GM12891 (cell line): ENCODE measurements around the gene C12orf56.

Experiments
- DNase-seq: peaks from one replicate; pipeline ENCODE4 v3.0.0; 2011; ENCODE audit warnings: low spot score; ENCODE audit not compliant: insufficient read length
- FAIRE-seq: peaks from 2 replicates; lab custom pipeline; 2011; peaks lifted over from hg19 to GRCh38; lab: Jason Lieb, UNC
- PAX5 ChIP-seq: IDR thresholded peaks from 2 replicates; pipeline ENCODE4 v1.6.1; 2011; ENCODE audit warnings: low read length, moderate library complexity, mild to moderate bottlenecking; ENCODE audit not compliant: insufficient read depth, severe bottlenecking
- POLR2A ChIP-seq: IDR thresholded peaks from 2 replicates; pipeline ENCODE4 v1.6.1; 2011; ENCODE audit warnings: low read depth, low read length, control low read depth
- POLR2AphosphoS5 ChIP-seq: IDR thresholded peaks from 2 replicates; pipeline ENCODE4 v1.6.1; 2011; ENCODE audit warnings: low read depth, low read length, control low read depth
- POU2F2 ChIP-seq: IDR thresholded peaks from 2 replicates; pipeline ENCODE4 v1.6.1; 2011; ENCODE audit warnings: low read depth, mild to moderate bottlenecking, control low read depth, low read length, moderate library complexity
- SPI1 ChIP-seq: IDR thresholded peaks from 2 replicates; pipeline ENCODE4 v1.6.1; 2011; ENCODE audit warnings: low read depth, low read length, control low read depth
- TAF1 ChIP-seq: IDR thresholded peaks from 2 replicates; pipeline ENCODE4 v1.6.1; 2011; ENCODE audit warnings: low read depth, low read length, control low read depth

The C12orf56 gene

DNA sequence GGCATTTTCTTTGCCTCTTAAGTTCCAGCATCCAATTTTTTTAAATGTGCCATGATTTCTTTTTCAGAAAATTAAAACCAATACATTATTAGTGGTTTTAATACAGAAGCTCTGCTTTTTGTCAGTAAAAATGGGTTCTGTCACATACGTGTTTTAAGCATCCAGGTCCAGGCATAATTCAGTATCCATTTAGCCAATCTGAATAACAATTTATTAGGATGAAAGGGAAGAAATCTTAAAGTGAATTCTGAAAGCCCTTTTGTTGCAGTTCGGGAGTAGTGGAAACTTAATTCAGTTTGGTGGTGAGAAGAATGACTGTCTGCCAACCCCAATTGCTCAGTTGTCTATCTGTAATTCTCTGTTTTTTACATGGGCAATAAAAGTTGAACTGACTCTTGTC, 20.9 kb upstream of the C12orf56 start:
- FAIRE-seq = no peak
- TF ChIP-seq PAX5 (no peak), SPI1 (no peak), POU2F2 (no peak)
- no peak for DNase-seq

DNA sequence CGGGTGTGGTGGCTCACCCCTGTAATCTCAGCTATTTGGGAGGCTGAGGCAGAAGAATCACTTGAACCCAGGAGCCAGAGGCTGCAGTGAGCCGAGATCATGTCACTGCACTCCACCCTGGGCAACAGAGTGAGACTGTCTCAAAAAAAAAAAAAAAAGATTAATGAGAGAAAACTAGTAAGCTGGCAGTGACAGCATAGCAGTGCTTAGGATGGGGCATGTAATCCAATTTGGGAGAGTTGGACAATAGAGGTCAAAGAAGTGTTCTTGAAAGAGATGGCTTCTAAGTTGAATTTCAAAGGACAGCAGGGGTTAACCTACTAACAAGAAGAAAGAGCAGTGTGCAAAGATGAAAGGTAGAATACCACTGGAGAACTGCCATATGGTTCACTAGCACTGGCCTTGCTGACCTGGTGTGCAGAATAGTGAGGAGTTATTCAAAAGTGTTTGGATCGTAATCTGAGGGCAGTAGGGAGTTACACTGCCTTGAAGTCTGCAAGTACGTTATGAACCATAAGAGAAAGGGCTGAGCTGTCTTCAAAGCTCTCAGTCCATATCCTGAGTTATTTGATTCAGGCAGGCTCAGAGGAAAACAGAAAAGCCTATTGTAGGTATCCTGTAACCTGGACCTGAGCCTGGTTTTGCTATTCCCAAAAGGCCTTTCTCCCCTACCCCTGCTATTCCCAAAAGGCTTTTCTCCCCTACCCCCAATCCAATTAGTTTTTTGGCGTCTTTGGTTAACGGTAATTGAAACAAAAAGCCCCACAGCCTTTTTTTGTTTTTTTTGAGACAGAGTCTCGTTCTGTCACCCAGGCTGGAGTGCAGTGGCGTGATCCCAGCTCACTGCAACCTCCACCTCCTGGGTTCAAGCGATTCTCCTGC, 17.0 kb upstream of the C12orf56 start:
- FAIRE-seq = no peak

DNA sequence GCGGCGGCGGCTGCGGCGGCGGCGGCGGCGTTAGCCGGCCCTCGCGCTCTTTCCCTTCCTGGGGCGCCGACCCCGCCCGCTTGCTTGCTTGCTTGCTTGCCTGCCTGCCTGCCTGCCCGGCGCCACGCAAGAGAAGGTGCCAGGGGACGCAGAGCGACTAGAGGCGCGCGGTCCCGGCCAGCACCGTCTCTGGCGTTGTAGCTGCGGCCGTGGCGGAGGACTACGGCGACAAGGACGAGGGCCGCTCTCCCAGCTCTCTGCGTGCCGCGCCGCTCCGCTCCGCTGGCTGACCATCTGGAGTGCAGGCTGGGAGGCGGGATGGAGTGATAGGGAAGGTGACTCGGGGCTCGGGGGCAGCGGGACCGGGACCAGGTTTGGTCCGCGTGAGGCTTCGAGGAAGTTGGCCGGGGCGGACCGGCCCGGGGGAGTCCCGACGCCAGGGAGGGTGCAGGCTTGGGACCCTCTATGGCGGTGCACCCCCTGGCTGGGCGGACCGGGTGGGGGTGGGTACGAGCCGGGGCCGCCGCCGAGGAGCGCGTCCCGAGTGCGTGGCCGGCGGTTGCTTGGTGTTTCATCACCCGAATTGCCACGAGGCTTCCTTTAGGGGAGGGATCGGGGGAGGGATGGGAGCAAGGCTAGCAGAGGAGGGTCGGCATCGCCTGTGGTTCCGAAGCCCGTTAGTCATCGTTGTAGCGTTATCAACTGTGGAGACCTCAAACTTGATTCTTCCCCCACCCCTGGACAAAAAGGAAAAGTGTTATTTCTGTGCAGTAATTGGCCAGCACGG, 14.1 kb upstream of the C12orf56 start:
- TF ChIP-seq POLR2A (no peak), TAF1 (0 out of 2 replicates have a peak, but pooled peaks have one; percentile 35)
- peak; percentile 66 for FAIRE-seq
- DNase-seq = no peak

More for the DNA sequence above, 17.0 kb upstream of the C12orf56 start:
- TF ChIP-seq SPI1 = no peak
- 0 out of 2 replicates have a peak, but pooled peaks have one; percentile 28 for TF ChIP-seq POLR2A
- no peak for DNase-seq

DNA sequence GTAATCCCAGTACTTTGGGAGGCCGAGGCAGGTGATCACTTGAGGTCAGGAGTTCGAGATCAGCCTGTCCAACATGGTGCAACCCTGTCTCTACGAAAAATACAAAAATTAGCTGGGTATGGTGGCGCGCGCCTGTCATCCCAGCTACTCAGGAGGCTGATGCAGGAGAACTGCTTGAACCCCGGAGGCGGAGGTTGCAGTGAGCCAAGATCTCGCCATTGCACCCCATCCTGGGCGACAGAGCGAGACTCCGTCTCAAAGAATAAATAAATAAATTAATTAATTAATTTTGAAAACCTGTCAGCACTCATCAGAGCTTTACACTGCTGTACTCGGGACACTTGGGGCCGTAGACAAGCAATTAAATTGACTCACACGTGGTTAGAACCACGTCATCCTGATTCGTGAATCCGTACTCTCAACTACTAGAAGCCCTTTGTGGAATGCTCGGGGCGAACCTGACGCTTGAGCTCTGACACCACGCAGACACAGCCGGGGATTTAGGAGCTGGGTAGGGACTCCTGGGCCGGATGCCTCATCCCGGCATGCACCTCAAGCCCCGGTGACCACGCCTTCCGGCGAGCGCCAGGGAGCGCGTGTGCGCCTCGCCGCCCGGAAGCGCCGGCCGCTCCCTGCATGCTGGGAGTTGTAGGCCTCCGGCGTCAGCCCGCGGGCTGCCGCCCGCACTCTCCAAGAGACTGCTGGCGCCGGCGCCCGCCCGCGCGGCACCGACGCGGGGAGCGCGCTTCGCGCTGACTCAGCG, 13.3 kb upstream of the C12orf56 start, which contains the start of gene XPOT:
Gene XPOT, plus strand, starts transcription at position 686 of the 763 bp plus-strand sequence. CDS start 5,644 bp downstream, outside the sequence.
- peak; percentile 83 for TF ChIP-seq TAF1
- peak; percentile 94 for TF ChIP-seq POLR2AphosphoS5
- no peak for TF ChIP-seq SPI1
- TF ChIP-seq POLR2A = peak; percentile 95
- TF ChIP-seq POU2F2 = peak; percentile 63
- peak; percentile 71 for TF ChIP-seq PAX5
- FAIRE-seq (peak; percentile 89), DNase-seq (peak; percentile 87)

DNA sequence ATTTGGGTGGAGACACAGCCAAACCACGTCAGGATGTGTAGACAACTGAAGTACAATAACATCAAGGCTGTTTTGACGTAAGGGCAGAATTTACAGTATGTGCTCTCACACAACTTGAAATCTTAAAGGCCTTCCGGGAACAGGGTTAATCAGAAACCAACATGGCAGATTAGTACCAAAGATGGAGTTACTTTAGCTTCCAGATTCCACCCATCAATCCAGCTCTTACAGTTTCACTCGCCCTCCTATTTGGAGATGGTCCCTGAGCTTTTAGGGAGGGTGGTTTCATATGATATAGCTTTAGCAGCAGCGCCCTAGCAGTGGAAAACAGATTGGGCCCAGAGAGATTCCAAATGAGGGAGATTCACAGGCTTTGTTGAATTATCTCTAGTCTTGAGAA, 11.6 kb upstream of the C12orf56 start:
- TF ChIP-seq POU2F2 (no peak), PAX5 (no peak), POLR2A (no peak), POLR2AphosphoS5 (no peak), SPI1 (no peak), TAF1 (no peak)
- FAIRE-seq (no peak), DNase-seq (no peak)

DNA sequence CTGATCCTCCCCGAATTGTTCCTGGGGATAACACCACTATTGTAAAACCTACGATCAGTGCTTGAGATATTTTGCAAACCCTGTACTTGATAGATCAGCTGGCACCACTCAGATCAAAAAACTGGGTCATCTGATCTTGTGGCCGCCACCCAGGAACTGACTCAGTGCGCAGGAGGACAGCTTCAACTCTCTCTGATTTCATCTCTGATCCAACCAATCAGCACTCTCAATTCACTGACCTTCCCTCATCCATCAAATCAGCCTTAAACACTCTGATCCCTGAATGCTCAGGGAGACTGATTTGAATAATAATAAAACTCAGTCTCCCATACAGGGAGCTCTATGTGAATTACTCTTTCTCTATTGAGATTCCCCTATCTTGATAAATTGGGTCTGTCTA, 9.5 kb upstream of the C12orf56 start:
- FAIRE-seq = no peak
- no peak for DNase-seq
- TF ChIP-seq PAX5 (no peak), TAF1 (no peak), SPI1 (no peak), POLR2AphosphoS5 (no peak), POU2F2 (no peak), POLR2A (no peak)

DNA sequence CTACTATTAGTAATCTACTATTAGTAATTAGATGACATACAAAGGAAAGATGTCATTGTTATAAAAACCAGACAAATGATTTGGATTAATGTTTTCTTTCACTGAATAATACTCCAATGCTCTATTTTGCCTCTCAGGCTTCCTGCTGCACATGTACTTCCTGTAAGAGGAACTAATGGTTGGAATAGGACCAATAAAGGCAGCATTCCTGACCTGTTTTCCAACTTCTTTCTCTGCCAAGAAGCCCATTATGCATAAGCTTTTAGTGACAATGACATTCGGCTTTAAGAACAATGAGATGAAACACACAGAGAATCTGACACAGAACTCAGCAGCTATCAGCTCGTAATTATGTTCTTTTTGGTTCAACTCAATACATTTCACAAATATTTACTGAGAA, 5.2 kb upstream of the C12orf56 start:
- FAIRE-seq (no peak), DNase-seq (no peak)
- TF ChIP-seq TAF1 (no peak), POLR2A (no peak)

DNA sequence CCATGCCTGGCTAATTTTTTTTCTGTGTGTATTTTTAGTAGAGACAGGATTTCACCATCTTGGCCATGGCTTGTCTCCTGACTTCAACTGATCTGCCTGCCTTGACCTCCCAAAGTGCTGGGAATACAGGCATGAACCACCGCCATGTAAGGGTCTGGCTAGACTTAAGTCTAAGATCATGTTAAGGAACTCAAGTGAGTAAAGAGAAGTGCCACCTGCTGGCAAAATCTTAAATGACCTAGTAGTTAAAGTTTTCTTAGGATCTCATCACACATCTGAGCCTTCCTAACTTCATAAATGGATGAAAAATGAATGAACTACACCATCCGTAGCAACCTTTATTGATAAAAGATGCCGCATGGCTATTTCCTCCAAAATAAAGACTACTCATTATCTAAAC, 1.7 kb upstream of the C12orf56 start:
- no peak for TF ChIP-seq SPI1
- TF ChIP-seq PAX5 = no peak
- no peak for TF ChIP-seq POU2F2
- no peak for TF ChIP-seq POLR2A
- no peak for TF ChIP-seq POLR2AphosphoS5
- TF ChIP-seq TAF1 = no peak
- FAIRE-seq (no peak), DNase-seq (no peak)

DNA sequence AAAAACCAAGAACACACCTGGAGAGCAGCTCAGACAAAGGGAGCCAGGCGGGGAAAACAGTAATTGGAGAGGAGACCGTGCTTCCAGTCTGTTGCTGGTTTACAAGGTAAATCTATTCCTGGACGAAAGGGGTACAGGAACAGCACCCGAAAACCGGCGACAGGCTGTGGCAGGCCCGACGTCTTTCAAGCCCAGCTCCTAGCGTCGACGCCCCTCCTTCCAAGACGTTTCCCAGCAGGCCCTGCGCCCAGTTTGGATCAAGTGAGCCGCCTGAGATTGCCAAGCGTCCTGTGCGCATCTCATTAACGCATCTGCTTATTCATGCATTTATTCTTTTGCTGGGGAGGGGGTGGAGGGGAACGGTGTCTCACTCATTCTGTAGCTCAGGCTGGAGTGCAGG, 1.4 kb downstream of the C12orf56 start:
- no peak for FAIRE-seq
- TF ChIP-seq TAF1 (no peak), POLR2A (no peak), POU2F2 (no peak), POLR2AphosphoS5 (no peak), PAX5 (no peak), SPI1 (no peak)
- no peak for DNase-seq

DNA sequence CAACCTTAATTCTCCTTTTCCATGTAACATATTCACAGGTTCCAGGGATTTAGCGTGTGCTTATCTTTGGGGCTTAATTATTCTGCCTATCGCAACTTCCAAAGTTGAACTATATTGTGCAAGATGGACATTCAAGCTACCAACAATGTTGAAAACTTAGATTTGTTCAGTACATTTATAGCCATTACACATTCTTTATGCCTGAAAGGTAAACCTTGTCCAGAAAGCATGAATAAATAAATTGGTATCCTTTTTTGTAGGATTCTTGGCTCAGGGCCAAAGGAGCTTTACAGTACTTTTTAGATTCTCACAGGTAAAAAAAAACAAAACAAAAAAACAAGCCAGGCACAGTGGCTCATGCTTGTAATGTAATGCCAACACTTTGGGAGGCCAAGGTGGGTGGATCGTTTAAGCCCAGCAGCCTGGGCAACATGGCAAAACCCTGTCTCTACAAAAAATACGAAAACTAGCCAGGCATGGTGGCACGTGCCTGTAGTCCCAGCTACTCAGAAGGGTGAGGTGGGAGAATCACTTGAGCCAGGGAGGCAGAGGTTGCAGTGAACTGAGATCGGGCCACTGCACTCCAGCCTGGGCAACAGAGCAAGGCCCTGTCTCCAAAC, 3.3 kb downstream of the C12orf56 start:
- no peak for DNase-seq
- no peak for TF ChIP-seq POLR2AphosphoS5
- TF ChIP-seq TAF1 = no peak
- no peak for TF ChIP-seq POLR2A
- TF ChIP-seq POU2F2 = no peak
- TF ChIP-seq PAX5 = no peak

More for the DNA sequence above, 3.3 kb downstream of the C12orf56 start:
- no peak for FAIRE-seq
